T47D (cell line): Measurements from ENCODE around the gene TAL1.

Experiments
- DNase-seq, 2 experiments: peaks; one replicate each; pipeline versions ENCODE4 v3.0.0 to v3.0.0-alpha.2; 2011 to 2012; ENCODE audit warnings: low read depth in 1 of 2, low spot score in 1 of 2
- JUND ChIP-seq: IDR thresholded peaks from 2 replicates; pipeline ENCODE4 v1.6.1; 2012; ENCODE audit warnings: low read depth
- in situ Hi-C: cut with HindIII; loops from 2 replicates; pipeline ENCODE4 v1.10.0; 2016; ENCODE audit warnings: low sequenced_read_pairs, low pct_unique_long_range_greater_than_20kb

The TAL1 gene

GRCh38 chr1:47227341-47228232, 4.4 kb downstream of the TAL1 start:
- no peak for DNase-seq
- in situ Hi-C loops = no loop called here

GRCh38 chr1:47226839-47227215, 5.2 kb downstream of the TAL1 start:
- in situ Hi-C loops = no loop called here
- no peak for DNase-seq
- no peak for TF ChIP-seq JUND

More at GRCh38 chr1:47227341-47228232, 4.4 kb downstream of the TAL1 start:
- TF ChIP-seq JUND = no peak

GRCh38 chr1:47226121-47226838, 5.7 kb downstream of the TAL1 start:
- DNase-seq = no peak
- TF ChIP-seq JUND = no peak
- in situ Hi-C loops = no loop called here

- TF ChIP-seq JUND = no peak
- in situ Hi-C loops = no loop called here
- DNase-seq = no peak
Observed at GRCh38 chr1:47225430-47226100, 6.5 kb downstream of the TAL1 start.

- in situ Hi-C loops = no loop called here
- no peak for TF ChIP-seq JUND
- no peak for DNase-seq
Observed at GRCh38 chr1:47224676-47225399, 7.2 kb downstream of the TAL1 start.

- in situ Hi-C loops = no loop called here
- no peak for TF ChIP-seq JUND
- DNase-seq = no peak
Observed at GRCh38 chr1:47223921-47224675, 7.9 kb downstream of the TAL1 start.

GRCh38 chr1:47223174-47223920, 8.7 kb downstream of the TAL1 start:
- in situ Hi-C loops = no loop called here
- TF ChIP-seq JUND = no peak
- DNase-seq = no peak

- TF ChIP-seq JUND = no peak
Observed at GRCh38 chr1:47222476-47222875, 9.5 kb downstream of the TAL1 start.

GRCh38 chr1:47219590-47220220, 12.3 kb downstream of the TAL1 start:
- in situ Hi-C loops = no loop called here
- TF ChIP-seq JUND = no peak
- no peak for DNase-seq

More at GRCh38 chr1:47222476-47222875, 9.5 kb downstream of the TAL1 start:
- in situ Hi-C loops = no loop called here
- DNase-seq = no peak

- no peak for DNase-seq
- no peak for TF ChIP-seq JUND
- in situ Hi-C loops = no loop called here
Observed at GRCh38 chr1:47219001-47219400, 13.0 kb downstream of the TAL1 start.
